ENCODE data around the gene CPNE2.

Gene CPNE2

DNA sequence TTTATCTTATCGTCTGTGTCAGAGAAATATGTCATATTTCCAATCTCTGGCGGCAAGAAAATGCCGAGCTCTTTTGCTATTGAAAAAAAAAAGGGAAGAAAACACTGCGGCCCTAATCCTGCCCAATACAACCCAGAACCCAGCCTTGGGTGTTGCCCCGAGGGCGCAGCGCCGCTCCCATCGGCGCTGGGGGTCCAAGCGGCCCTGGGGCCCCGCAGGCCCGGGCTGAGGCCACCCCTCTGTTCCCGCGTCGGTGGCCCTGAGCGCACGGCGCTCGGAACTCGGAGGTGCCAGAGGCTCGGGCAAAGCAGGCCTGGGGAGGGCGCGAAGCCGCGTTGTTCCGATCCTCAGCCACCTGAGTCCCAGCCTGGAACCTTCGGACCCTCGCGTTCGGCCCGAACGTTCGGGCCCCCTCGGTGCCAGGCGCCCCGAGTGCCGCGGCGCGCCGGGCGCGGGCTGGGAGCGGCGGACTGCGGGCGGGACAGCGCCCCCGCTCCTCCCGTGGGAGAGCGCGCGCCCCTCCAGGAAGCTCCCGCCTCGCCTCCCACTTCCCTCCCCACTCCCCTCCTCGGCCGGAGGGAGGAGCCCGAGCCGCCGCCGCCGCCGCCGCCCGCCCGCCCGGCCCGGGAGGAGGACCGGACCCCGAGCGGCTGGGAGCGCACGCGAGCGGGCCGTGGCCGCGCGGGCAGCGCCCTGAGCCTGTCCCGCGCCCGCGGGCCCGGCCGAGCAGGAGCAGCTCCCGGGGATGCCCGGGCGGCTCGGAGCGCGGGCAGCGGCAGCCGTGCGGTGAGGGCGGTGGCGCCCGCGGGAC lies at the start of gene CPNE2:
Gene CPNE2 (plus strand): TSS at position 609 of the 811 bp plus-strand sequence. CDS start 18,160 bp downstream, outside the sequence.
- no peaks in the 10 kb centered on the region for H3K9me3 ChIP-seq (ENCODE audit: insufficient read depth, low read length, severe bottlenecking)
- peak within 1 kb of the TSS; percentile 9 to 64; a peak in 3 of 4 replicates for H3K4me3 ChIP-seq (ENCODE audit: low read depth in 1 of 2, low read length in 2 of 2)
- H3K4me1 ChIP-seq (ENCODE audit: insufficient read depth, low read length) = peaks cover 15% of the 10 kb centered on the region
- H3K27ac ChIP-seq (ENCODE audit: low read length) = no peak within 1 kb of the TSS
- TF ChIP-seq, protein P1, sequence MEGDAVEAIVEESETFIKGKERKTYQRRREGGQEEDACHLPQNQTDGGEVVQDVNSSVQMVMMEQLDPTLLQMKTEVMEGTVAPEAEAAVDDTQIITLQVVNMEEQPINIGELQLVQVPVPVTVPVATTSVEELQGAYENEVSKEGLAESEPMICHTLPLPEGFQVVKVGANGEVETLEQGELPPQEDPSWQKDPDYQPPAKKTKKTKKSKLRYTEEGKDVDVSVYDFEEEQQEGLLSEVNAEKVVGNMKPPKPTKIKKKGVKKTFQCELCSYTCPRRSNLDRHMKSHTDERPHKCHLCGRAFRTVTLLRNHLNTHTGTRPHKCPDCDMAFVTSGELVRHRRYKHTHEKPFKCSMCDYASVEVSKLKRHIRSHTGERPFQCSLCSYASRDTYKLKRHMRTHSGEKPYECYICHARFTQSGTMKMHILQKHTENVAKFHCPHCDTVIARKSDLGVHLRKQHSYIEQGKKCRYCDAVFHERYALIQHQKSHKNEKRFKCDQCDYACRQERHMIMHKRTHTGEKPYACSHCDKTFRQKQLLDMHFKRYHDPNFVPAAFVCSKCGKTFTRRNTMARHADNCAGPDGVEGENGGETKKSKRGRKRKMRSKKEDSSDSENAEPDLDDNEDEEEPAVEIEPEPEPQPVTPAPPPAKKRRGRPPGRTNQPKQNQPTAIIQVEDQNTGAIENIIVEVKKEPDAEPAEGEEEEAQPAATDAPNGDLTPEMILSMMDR (IDR thresholded peaks at IDR 0.05; ENCODE audit: borderline replicate concordance, extremely low read depth, low read length, poor library complexity, severe bottlenecking) = peak; percentile 3
- TF ChIP-seq EZH2 (IDR thresholded peaks at IDR 0.05; ENCODE audit: borderline replicate concordance, low read depth, low read length, severe bottlenecking) = peak; percentile 92
- H2AFZ ChIP-seq (ENCODE audit: low read depth, low read length) = peak within 1 kb of the TSS; percentile 66
- ATAC-seq (ENCODE audit: insufficient read depth, low read depth) = peak; percentile 60
- peak within 1 kb of the TSS; percentile 59 for H3K9ac ChIP-seq (ENCODE audit: low read depth, low read length)
- H4K20me1 ChIP-seq (ENCODE audit: insufficient read depth, low read length) = peaks cover 6% of the 10 kb centered on the region
- H3K4me2 ChIP-seq (ENCODE audit: insufficient read depth, low read length) = peak within 1 kb of the TSS; percentile 83
- H3K36me3 ChIP-seq (ENCODE audit: insufficient read depth, low read length) = no peaks in the 10 kb centered on the region
- peak; percentile 22 for DNase-seq
- no peaks in the 10 kb centered on the region for H3K79me2 ChIP-seq (ENCODE audit: insufficient read depth, low read length)
- peaks cover 43% of the 10 kb centered on the region for H3K27me3 ChIP-seq (ENCODE audit: insufficient read depth, low read length, poor library complexity)

DNA sequence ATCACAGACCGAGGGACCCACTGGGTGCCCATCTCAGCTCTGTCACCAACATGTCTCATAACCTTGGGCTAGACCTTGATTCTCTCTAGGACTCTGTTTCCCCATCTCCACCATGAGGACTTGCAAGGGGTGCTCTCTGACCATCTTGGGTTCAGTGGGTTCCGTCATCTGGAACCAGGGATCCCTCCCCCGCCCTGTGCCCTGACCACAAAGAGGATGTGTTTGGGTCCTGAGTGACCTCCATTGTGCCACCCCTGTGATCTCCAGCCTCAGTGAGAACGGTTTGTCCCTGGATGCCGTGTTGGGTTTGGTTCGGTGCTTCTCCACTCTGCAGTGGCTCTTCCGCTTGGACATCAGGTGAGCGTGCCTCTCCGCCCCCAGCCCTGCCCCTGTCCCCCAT lies 49.1 kb upstream of the CPNE2 start:
- ATAC-seq (ENCODE audit: insufficient read depth, low read depth) (no peak), DNase-seq (no peak)
- Histone ChIP-seq H3K79me2 (ENCODE audit: insufficient read depth, low read length) (no peaks in the 10 kb centered on the region), H3K9me3 (ENCODE audit: insufficient read depth, low read length, severe bottlenecking) (no peaks in the 10 kb centered on the region), H2AFZ (ENCODE audit: low read depth, low read length) (no peak overlapping the region), H3K36me3 (ENCODE audit: insufficient read depth, low read length) (0 out of 2 replicates have a peak, but pooled peaks cover 2% of the 10 kb centered on the region), H3K9ac (ENCODE audit: low read depth, low read length) (no peak overlapping the region), H3K4me3 (ENCODE audit: low read depth in 1 of 2, low read length in 2 of 2) (no peak overlapping the region), H3K27me3 (ENCODE audit: insufficient read depth, low read length, poor library complexity) (no peaks in the 10 kb centered on the region), H4K20me1 (ENCODE audit: insufficient read depth, low read length) (no peaks in the 10 kb centered on the region), H3K4me2 (ENCODE audit: insufficient read depth, low read length) (no peak overlapping the region), H3K27ac (ENCODE audit: low read length) (no peak overlapping the region), H3K4me1 (ENCODE audit: insufficient read depth, low read length) (peaks cover 34% of the 10 kb centered on the region)
- TF ChIP-seq, protein P1 (IDR thresholded peaks at IDR 0.05; ENCODE audit: borderline replicate concordance, extremely low read depth, low read length, poor library complexity, severe bottlenecking) = no peak
- no peak for TF ChIP-seq EZH2 (IDR thresholded peaks at IDR 0.05; ENCODE audit: borderline replicate concordance, low read depth, low read length, severe bottlenecking)

DNA sequence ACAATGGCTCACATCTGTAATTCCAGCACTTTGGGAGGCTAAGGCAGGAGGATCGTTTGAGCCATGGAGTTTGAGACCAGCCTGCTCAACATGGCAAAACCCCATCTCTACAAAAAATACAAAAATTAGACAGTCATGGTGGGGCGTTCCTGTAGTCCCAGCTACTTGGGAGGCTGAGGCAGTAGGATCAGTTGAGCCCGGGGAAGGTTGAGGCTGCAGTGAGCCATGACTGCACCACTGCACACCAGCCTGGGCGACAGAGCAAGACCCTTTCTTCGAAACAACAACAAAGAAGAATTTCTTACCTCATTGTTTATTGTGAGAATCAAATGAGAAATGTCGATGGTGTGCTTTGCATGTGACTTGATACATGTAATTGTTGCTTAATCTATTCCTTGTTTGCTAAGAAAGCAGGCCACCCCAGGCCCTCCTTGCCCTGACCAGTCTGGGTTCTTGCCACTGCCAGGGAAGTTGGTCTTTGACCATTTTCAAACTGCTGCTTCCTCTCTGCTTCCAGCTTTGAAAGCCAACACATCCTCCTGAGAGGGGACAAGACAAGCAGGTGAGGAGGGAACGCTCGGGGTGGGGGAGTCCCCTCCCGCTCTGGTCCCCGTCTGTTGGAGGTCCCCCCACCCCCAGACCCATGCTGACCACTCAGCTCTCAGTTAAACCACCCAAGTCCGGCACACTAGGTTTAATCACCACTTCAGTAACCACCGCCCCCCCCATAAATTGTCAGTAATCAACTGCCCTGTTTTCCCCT lies 47.3 kb upstream of the CPNE2 start:
- Histone ChIP-seq H3K4me3 (ENCODE audit: low read depth in 1 of 2, low read length in 2 of 2) (no peak overlapping the region), H2AFZ (ENCODE audit: low read depth, low read length) (no peak overlapping the region), H3K9ac (ENCODE audit: low read depth, low read length) (no peak overlapping the region), H4K20me1 (ENCODE audit: insufficient read depth, low read length) (no peaks in the 10 kb centered on the region), H3K4me2 (ENCODE audit: insufficient read depth, low read length) (no peak overlapping the region), H3K79me2 (ENCODE audit: insufficient read depth, low read length) (no peaks in the 10 kb centered on the region), H3K36me3 (ENCODE audit: insufficient read depth, low read length) (0 out of 2 replicates have a peak, but pooled peaks cover 2% of the 10 kb centered on the region), H3K27ac (ENCODE audit: low read length) (no peak overlapping the region), H3K4me1 (ENCODE audit: insufficient read depth, low read length) (peaks cover 16% of the 10 kb centered on the region), H3K9me3 (ENCODE audit: insufficient read depth, low read length, severe bottlenecking) (no peaks in the 10 kb centered on the region), H3K27me3 (ENCODE audit: insufficient read depth, low read length, poor library complexity) (no peaks in the 10 kb centered on the region)
- DNase-seq (no peak), ATAC-seq (ENCODE audit: insufficient read depth, low read depth) (no peak)
- no peak for TF ChIP-seq EZH2 (IDR thresholded peaks at IDR 0.05; ENCODE audit: borderline replicate concordance, low read depth, low read length, severe bottlenecking)
- TF ChIP-seq, protein P1 (IDR thresholded peaks at IDR 0.05; ENCODE audit: borderline replicate concordance, extremely low read depth, low read length, poor library complexity, severe bottlenecking) = no peak

Measured in DND-41 (cell line).